OCI-LY7 (cell line): ENCODE results near the gene PCK1. TPM values are rescaled to one million over a fixed set of nuclear protein-coding genes. Genes with fewer than 3 reads are reported as not detected.

Source experiments
- BruUV-seq: library from RNA; stranded (reverse); fragments of 400-500 nt; replicated peaks from 2 replicates; lab custom pipeline; 2021; lab: Mats Ljungman, UMichigan
- CTCF ChIA-PET: fragments of 300-600 bp; sonication (Branson Sonifier 250); formaldehyde crosslinking; loops from one replicate; lab custom pipeline; 2022; ENCODE audit warnings: antibody characterized with exemption; ENCODE audit not compliant: unreplicated experiment; lab: Charles Lee
- POLR2A ChIA-PET: fragments of 300-600 bp; sonication (Branson Sonifier 250); formaldehyde crosslinking; loops from one replicate; lab custom pipeline; 2022; ENCODE audit warnings: antibody characterized with exemption; lab: Charles Lee
- DNase-seq: peaks from one replicate; pipeline ENCODE4 v3.0.0-alpha.2; 2015; ENCODE audit warnings: low spot score
- H2AFZ ChIP-seq: fragments of 200-600 bp; sonication (generic), shearing (Covaris generic); 2 replicates; pipeline ENCODE4 v1.6.1; 2014; ENCODE audit warnings: mild to moderate bottlenecking, antibody characterized with exemption, low read length, moderate library complexity
- H3K27ac ChIP-seq: fragments of 200-600 bp; sonication (generic); 2 replicates; pipeline ENCODE4 v1.5.1; 2014; ENCODE audit warnings: mixed run types, low read depth, mild to moderate bottlenecking, moderate library complexity, low read length, inconsistent platforms; ENCODE audit not compliant: poor library complexity, severe bottlenecking
- H3K36me3 ChIP-seq: fragments of 200-600 bp; sonication (generic); 2 replicates; pipeline ENCODE4 v1.6.1; 2014; ENCODE audit warnings: mild to moderate bottlenecking, antibody characterized with exemption, low read length, moderate library complexity, mixed read lengths; ENCODE audit not compliant: insufficient read depth
- H3K4me1 ChIP-seq: fragments of 200-600 bp; sonication (generic); 2 replicates; pipeline ENCODE4 v1.5.1; 2014; ENCODE audit warnings: mild to moderate bottlenecking, low read length; ENCODE audit not compliant: insufficient read depth, poor library complexity, severe bottlenecking
- H3K4me2 ChIP-seq: fragments of 200-600 bp; sonication (generic); 2 replicates; pipeline ENCODE4 v1.6.1; 2014; ENCODE audit warnings: mild to moderate bottlenecking, low read length
- H3K4me3 ChIP-seq: fragments of 200-600 bp; sonication (generic); 2 replicates; pipeline ENCODE4 v1.5.1; 2014; ENCODE audit warnings: mild to moderate bottlenecking, low read depth, low read length; ENCODE audit not compliant: poor library complexity, severe bottlenecking
- H3K79me2 ChIP-seq: fragments of 200-600 bp; sonication (generic); 2 replicates; pipeline ENCODE4 v1.6.1; 2016; ENCODE audit warnings: low read depth, mild to moderate bottlenecking, low read length, moderate library complexity, mixed read lengths; ENCODE audit not compliant: insufficient read depth
- H3K9me2 ChIP-seq: fragments of 200-600 bp; sonication (generic); 2 replicates; pipeline ENCODE4 v1.6.1; 2016; ENCODE audit warnings: mild to moderate bottlenecking, low read length, mixed read lengths; ENCODE audit not compliant: insufficient read depth
- H3K9me3 ChIP-seq: fragments of 200-600 bp; sonication (generic); 2 replicates; pipeline ENCODE4 v1.6.1; 2014; ENCODE audit warnings: mild to moderate bottlenecking, mixed run types, low read length, mixed read lengths
- H4K20me1 ChIP-seq: fragments of 200-600 bp; sonication (generic); 2 replicates; pipeline ENCODE4 v1.6.1; 2014; ENCODE audit warnings: mild to moderate bottlenecking, antibody characterized with exemption, low read length, moderate library complexity, mixed read lengths; ENCODE audit not compliant: insufficient read depth
- CTCF ChIP-seq: fragments of 200-600 bp; sonication (generic); conservative IDR thresholded peaks from 2 replicates; pipeline ENCODE4 v1.5.1; 2014; ENCODE audit warnings: mild to moderate bottlenecking, antibody characterized with exemption, low read length, moderate library complexity, mixed read lengths
- EZH2phosphoT487 ChIP-seq: fragments of 200-600 bp; sonication (generic); IDR thresholded peaks from 2 replicates; pipeline ENCODE4 v1.6.1; 2018; ENCODE audit warnings: low read depth, borderline replicate concordance, mild to moderate bottlenecking, mixed run types, antibody characterized with exemption, low read length, moderate library complexity, mixed read lengths
- intact Hi-C: fragments of 100-400 bp; cut with micrococcal nuclease; formaldehyde crosslinking; loops from one replicate; pipeline ENCODE4 v1.10.0; 2022; ENCODE audit not compliant: unreplicated experiment
- total RNA-seq, 2 experiments: library from RNA; depleted of rRNA in 1 of 2; stranded (reverse); fragments of >200 nt in 1 of 2; shearing (Covaris generic) in 1 of 2; gene quantifications; 2 replicates each; pipeline ENCODE4 v1.2.3, GENCODE V29; 2014 to 2022

Gene PCK1
- total RNA-seq, 2 experiments from 2014 or later = 6.9 to 13.0 TPM

DNA sequence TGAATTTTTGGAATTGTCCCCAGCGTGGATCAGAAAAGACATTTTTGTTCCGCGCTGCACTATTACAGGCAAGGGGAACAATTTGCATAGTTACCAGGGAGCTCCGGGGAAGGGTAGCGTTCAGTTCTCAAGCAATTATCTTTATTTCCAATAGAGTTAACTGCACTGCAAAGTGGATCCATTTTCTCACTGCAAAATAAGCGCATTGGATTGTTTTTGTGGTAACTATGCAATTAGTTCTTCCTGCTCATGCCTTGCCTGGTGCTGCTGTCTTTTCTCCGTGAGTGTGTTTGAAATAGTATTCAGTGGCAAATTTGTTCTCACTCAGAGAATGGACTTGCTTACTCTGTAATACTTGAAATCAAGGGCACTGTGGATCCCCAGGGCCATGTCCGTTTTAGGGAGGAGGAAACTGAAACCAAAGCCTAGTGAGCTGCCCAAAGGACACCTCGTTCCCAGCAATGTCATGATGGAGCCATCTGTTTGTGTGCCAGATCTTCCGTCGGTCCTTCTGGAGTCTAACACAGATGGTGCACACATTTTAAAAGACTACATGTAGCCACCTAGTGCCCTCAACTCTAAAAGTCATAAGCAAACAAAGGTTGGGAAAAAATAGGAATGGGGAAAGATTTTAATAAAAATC lies 7.4 kb upstream of the PCK1 start:
- H3K4me1 ChIP-seq = no peaks in the 10 kb centered on the region
- no peak overlapping the region for H3K4me3 ChIP-seq
- TF ChIP-seq CTCF = no peak
- no peaks in the 10 kb centered on the region for H3K9me2 ChIP-seq
- no peaks in the 10 kb centered on the region for H4K20me1 ChIP-seq
- ChIA-PET CTCF (no interaction called here), POLR2A (interaction anchor here (1.0 kb wide), 1 partner anchor 13 kb away, joined by 3 read pairs; no protein-coding TSS in a partner anchor)
- no peak overlapping the region for H2AFZ ChIP-seq
- H3K36me3 ChIP-seq = no peaks in the 10 kb centered on the region
- intact Hi-C loops = no loop called here
- H3K9me3 ChIP-seq = no peaks in the 10 kb centered on the region
- no peak overlapping the region for H3K27ac ChIP-seq
- no peak for DNase-seq
- no peaks in the 10 kb centered on the region for H3K79me2 ChIP-seq
- H3K4me2 ChIP-seq = no peak overlapping the region
- no TSS peak for BruUV-seq

DNA sequence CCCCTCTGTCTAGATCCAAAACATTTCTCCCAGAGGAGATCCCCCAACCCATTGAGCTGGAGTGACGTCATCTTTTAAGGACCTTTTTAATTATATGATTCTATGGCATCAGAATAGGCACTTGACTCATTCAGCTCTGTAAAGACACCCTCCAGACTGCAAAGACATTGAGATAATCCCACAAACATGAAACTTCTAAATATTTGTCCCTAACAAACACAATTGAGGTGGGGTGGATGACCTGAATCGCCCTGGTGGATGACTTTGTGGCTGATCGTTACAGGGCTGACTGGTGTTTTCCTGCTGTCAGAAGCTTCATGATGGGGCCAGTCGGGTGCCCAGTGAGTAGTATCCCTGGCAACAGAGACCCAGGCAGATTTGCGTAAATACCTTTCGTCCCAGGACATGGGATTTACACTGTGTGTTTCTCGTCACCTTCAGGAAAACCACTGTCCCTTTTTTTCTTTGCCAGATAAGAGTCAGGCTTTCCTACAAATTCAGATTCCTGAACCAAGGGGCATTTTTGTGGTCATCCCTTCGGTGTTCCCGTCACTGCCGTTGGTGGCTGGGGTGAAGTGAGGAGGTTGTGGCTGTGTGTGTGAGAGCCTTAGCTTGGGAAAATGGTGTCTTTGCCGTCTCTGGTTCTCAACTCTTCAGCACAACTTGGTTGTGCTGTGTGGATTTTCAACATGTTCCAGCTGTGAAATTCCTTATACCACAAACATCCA lies 5.3 kb upstream of the PCK1 start:
- Histone ChIP-seq H3K9me3 (no peaks in the 10 kb centered on the region), H3K9me2 (no peaks in the 10 kb centered on the region), H3K79me2 (no peaks in the 10 kb centered on the region), H3K4me2 (no peak overlapping the region), H3K4me3 (no peak overlapping the region), H2AFZ (no peak overlapping the region), H4K20me1 (no peaks in the 10 kb centered on the region), H3K36me3 (no peaks in the 10 kb centered on the region), H3K4me1 (no peaks in the 10 kb centered on the region), H3K27ac (no peak overlapping the region)
- DNase-seq = no peak
- intact Hi-C loops = no loop called here
- CTCF ChIA-PET = no interaction called here
- no peak for TF ChIP-seq CTCF
- TF ChIP-seq EZH2phosphoT487 = no peak
- POLR2A ChIA-PET = no interaction called here
- BruUV-seq = no TSS peak

GRCh38 chr20:57556980-57557274 lies 4.0 kb upstream of the PCK1 start:
- no peaks in the 10 kb centered on the region for H3K36me3 ChIP-seq
- H2AFZ ChIP-seq = no peak overlapping the region
- TF ChIP-seq CTCF (no peak), EZH2phosphoT487 (no peak)
- H3K79me2 ChIP-seq = no peaks in the 10 kb centered on the region
- H4K20me1 ChIP-seq = no peaks in the 10 kb centered on the region
- H3K4me2 ChIP-seq = no peak overlapping the region
- H3K9me3 ChIP-seq = no peaks in the 10 kb centered on the region
- BruUV-seq = no TSS peak
- H3K4me3 ChIP-seq = no peak overlapping the region
- H3K27ac ChIP-seq = no peak overlapping the region
- DNase-seq = no peak
- H3K4me1 ChIP-seq = no peaks in the 10 kb centered on the region
- ChIA-PET CTCF (no interaction called here), POLR2A (no interaction called here)
- intact Hi-C loops = no loop called here
- H3K9me2 ChIP-seq = no peaks in the 10 kb centered on the region
